ENCODE measurements around the gene MCMBP.
"Not testable (repeated sequence)": the region's sequence is repeated elsewhere in the genome, so short reads cannot be mapped to it uniquely, and the experiment has no call there.

The MCMBP gene

GRCh38 chr10:119830851-119831250, 41.8 kb downstream of the MCMBP start:
- no peak for DNase-seq (ENCODE audit: low read depth)

DNA sequence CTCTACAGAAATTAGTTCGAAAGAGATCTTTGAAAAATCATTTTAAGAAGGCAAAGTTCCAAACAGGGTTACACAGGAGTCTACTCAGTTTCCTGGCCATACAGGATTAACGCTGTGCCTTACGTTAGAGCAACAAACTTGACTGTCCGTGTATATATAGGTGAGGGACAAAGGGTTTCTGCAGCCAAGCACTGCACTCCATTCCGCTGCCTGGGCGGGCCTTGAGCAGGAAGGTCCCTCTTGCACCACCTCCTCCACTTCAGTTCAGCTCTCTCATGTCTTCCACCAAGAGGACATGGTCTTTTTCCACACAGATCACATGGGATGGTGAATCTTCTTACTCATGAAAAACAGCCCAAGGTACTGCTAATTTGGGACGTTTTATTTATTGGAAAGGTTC, 43.2 kb downstream of the MCMBP start:
- no peak for DNase-seq (ENCODE audit: low read depth)

DNA sequence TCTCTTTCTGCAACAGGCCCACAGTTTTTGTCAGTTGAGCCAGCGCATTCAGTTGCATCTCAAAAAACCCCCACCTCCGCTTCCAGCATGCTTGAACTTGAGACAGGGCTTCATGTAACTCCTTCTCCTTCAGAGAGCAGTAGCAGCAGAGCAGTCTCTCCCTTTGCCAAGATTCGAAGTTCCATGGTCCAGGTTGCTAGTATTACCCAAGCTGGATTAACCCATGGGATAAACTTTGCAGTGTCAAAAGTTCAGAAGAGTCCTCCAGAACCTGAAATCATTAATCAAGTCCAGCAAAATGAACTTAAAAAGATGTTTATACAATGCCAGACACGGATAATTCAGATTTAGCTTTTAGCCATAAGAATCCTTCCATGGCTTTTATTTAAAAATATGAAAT, 45.2 kb downstream of the MCMBP start:
- DNase-seq (ENCODE audit: low read depth) = no peak

GRCh38 chr10:119826771-119827170, 45.9 kb downstream of the MCMBP start:
- no peak for DNase-seq (ENCODE audit: low read depth)

GRCh38 chr10:119824299-119824698, 48.3 kb downstream of the MCMBP start:
- no peak for DNase-seq (ENCODE audit: low read depth)

DNA sequence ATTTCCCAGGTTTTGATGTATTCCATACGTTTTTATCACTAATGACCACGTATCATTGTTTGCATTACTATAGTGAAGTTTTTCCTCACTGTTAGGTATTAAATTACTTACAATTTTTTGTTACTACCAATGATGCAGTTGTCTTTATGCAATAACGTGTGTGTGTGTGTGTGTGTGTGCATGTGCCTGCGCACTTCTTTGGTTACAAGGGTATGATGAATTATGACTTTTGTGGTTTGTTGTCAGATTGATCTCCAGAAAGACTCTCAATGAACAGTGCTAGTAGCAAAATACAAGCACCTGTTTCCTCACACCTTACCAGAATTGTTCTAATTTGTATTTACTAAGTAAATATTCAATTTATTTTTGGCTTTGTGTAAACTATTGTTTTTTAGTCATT, 51.5 kb downstream of the MCMBP start:
- DNase-seq (ENCODE audit: low read depth) = no peak

- DNase-seq (ENCODE audit: low read depth) = no peak
Observed at GRCh38 chr10:119818889-119819270, 53.8 kb downstream of the MCMBP start.

- DNase-seq (ENCODE audit: low read depth) = no peak
Observed at GRCh38 chr10:119817991-119818888, 54.4 kb downstream of the MCMBP start.

GRCh38 chr10:119815671-119816070, 57.0 kb downstream of the MCMBP start:
- no peak for DNase-seq (ENCODE audit: low read depth)

- no peak for DNase-seq (ENCODE audit: low read depth)
Observed at GRCh38 chr10:119812684-119813083, 60.0 kb downstream of the MCMBP start.

DNA sequence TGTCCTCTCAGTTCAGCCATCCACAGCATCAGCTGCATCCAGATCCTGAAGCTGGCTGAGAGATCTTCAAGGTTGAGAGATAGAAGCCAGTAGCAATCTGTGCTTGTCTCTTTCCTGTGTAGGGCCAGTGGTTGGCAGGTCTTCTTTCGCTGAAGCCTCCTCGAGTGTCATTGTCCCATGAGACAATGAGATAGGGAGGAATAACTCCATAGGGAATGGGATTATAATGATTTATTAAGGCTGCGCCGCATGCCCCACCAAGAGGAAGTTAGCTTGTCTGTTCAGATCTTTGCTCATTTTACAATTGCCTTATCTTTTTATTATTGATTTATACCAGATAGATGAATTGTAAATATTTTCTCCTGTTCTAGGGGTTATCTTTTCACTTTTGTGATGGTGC, 61.5 kb downstream of the MCMBP start:
- DNase-seq (ENCODE audit: low read depth) = no peak

DNA sequence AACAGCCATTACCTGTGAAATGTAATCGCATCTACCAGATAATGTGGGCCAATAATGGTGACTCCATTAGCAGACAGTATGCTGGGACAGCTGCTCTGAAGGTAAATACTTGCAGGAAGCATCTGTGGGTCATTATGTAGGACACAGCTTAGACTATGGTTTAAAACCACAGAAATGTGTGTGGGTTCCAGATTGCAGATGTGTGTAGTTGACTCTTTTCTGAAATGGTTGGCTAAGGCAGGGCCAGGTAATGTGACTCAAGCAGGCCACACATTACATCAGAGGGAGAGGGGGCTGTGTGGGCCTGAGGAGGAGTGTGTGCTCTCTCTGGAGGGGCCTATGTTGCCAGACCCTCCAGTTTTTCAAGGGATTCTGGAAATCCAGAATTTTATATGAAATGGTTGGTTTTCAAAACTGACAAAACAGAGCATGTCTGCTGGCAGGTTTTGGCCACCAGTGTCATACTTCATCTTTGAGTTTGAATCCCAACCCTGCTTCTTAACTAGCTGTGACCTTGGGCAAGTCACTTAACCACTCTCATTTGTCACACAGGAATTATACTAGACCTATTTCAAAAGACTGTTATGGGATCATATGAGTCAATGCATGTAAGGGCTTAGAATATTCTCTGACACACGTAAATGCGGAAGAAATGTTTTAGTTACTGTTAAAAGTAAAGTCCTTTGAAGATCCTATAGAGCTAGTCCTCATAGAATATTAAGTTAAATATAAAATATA, 64.5 kb downstream of the MCMBP start:
- peak; percentile 68 for DNase-seq (ENCODE audit: low read depth)

GRCh38 chr10:119806334-119807130, 66.1 kb downstream of the MCMBP start:
- DNase-seq (ENCODE audit: low read depth) = no peak

GRCh38 chr10:119805702-119806230, 66.9 kb downstream of the MCMBP start:
- no peak for DNase-seq (ENCODE audit: low read depth)

- DNase-seq (ENCODE audit: low read depth) = no peak
Observed at GRCh38 chr10:119803264-119803663, 69.4 kb downstream of the MCMBP start.

DNA sequence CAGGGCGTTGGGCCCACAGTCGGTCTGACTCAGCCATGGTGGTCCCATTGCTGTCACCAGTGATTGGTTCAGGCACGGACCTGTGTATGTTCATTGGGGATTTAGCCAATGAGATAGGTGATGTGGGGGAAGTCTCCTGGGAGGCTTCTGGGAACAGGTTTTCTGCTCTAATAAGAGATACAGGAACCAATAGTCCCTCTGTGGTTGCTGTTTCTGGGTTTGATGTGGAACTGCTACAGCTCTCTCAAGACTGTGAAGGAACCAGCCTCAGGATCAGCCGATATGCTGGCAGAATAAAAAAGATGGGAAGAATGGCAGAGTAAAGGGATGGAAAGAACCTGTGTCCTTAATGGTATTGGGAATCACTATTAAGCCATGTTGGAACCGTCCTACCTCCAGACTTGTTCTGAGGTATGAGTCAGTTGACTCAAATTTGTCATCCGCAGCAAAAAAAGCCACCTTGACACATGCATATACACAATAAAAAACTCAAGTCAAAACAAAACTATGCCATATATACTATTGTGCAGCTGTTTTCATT, 70.6 kb downstream of the MCMBP start:
- DNase-seq (ENCODE audit: low read depth) = no peak

- DNase-seq (ENCODE audit: low read depth) = no peak
Observed at GRCh38 chr10:119801176-119801575, 71.5 kb downstream of the MCMBP start.

GRCh38 chr10:119796039-119796438, 76.6 kb downstream of the MCMBP start:
- no peak for DNase-seq (ENCODE audit: low read depth)

- DNase-seq (ENCODE audit: low read depth) = not testable (repeated sequence)
Observed at GRCh38 chr10:119795101-119795500, 77.5 kb downstream of the MCMBP start.

- no peak for DNase-seq (ENCODE audit: low read depth)
Observed at GRCh38 chr10:119786117-119786769, 86.4 kb downstream of the MCMBP start.

GRCh38 chr10:119784340-119785067, 88.1 kb downstream of the MCMBP start:
- DNase-seq (ENCODE audit: low read depth) = no peak
